GM12892 (cell line): ENCODE results near the gene SF3A2.

ENCODE experiments used
- DNase-seq: peaks from one replicate; pipeline ENCODE4 v3.0.0; 2011; ENCODE audit not compliant: insufficient read length
- FAIRE-seq: peaks from 2 replicates; lab custom pipeline; 2011; peaks lifted over from hg19 to GRCh38; lab: Jason Lieb, UNC
- POLR2A ChIP-seq: IDR thresholded peaks from 2 replicates; pipeline ENCODE4 v1.6.1; 2011; ENCODE audit warnings: low read depth, low read length, control low read depth
- POLR2AphosphoS5 ChIP-seq: IDR thresholded peaks from 2 replicates; pipeline ENCODE4 v1.6.1; 2011; ENCODE audit warnings: low read depth, low read length, control low read depth
- TAF1 ChIP-seq: IDR thresholded peaks from 2 replicates; pipeline ENCODE4 v1.6.1; 2011; ENCODE audit warnings: low read depth, mild to moderate bottlenecking, control low read depth, low read length, borderline replicate concordance

Gene SF3A2

DNA sequence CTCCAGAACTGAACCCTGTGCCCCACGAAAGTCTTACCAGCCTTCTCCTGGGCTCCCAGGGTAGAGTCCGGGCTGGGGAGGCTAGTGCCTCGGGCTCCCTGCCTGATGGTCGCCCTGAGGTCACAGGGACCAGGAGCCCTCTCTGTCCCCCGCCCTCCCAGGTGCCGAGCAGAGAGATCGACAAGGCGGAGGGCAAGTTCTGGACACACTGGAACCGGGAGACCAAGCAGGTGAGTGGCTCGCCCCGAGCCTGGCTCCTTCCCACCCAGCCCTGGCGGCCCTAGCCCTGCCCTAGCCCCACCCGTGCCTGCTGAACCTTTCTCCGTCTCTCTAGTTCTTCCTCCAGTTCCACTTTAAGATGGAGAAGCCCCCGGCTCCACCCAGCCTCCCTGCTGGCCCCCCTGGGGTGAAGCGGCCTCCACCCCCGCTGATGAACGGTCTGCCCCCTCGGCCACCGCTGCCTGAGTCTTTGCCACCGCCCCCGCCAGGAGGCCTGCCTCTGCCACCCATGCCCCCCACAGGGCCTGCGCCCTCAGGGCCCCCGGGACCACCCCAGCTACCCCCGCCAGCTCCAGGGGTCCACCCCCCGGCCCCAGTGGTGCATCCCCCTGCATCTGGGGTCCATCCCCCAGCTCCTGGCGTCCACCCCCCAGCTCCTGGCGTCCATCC lies 10.9 kb downstream of the SF3A2 start:
- FAIRE-seq (no peak), DNase-seq (no peak)
- TF ChIP-seq POLR2AphosphoS5 (no peak), POLR2A (no peak), TAF1 (no peak)

DNA sequence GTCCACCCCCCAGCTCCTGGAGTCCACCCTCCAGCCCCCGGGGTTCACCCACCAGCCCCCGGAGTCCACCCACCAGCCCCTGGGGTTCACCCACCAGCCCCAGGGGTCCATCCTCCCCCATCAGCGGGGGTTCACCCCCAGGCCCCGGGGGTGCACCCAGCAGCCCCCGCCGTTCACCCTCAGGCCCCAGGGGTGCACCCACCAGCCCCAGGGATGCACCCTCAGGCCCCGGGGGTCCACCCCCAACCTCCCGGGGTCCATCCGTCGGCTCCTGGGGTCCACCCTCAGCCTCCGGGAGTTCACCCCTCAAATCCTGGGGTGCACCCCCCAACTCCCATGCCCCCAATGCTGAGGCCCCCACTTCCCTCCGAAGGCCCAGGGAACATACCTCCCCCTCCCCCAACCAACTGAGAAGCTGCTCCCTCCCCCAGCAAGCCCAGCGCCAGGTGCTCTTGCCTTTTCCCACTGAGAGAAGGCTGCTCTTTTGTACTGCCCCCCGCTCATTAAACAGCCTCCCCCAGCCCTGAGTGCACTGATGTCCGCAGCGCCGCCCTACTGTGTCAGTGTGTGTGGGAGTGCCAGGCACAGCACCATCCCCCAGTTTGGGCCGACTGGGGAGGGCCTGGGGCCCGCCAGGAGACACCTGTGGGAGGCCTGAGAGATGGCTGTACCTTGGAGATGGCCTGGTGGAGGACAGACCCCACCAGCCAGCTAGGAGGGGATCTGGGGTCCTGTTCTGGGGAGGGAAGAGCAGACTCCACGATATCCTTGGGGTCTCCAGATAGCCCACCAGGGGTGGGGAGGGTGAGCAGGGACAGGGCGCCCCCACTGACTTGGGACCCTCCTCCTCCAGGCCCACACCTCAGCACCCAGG lies 11.7 kb downstream of the SF3A2 start:
- no peak for DNase-seq
- FAIRE-seq, result no peak
- TF ChIP-seq POLR2AphosphoS5, result no peak
- TF ChIP-seq POLR2A, result no peak
- no peak for TF ChIP-seq TAF1

DNA sequence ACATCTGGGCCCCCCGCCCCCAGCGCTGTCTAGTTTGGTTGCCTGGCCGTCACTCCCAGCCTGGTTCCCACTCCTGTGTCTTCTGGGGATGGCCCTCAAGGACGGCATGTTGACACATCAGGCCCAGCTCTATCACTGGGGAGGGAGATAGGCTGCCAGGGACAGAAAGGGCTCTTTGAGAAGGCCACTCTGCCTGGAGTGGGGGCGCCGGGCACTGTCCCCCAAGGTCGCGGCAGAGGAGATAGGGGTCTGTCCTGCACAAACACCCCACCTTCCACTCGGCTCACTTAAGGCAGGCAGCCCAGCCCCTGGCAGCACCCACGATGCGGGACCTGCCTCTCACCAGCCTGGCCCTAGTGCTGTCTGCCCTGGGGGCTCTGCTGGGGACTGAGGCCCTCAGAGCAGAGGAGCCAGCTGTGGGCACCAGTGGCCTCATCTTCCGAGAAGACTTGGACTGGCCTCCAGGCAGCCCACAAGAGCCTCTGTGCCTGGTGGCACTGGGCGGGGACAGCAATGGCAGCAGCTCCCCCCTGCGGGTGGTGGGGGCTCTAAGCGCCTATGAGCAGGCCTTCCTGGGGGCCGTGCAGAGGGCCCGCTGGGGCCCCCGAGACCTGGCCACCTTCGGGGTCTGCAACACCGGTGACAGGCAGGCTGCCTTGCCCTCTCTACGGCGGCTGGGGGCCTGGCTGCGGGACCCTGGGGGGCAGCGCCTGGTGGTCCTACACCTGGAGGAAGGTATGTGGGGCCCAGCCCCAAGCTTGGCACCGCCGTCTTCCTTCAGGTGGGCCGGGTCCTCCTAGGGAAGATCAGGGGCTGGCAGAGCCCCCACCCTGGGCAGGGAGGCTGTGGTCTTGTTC lies 12.6 kb downstream of the SF3A2 start, which contains the start of gene AMH:
Gene AMH (plus strand): TSS at position 314 of the 857 bp plus-strand sequence. CDS start 10 bp downstream, at position 324.
- FAIRE-seq (no peak), DNase-seq (no peak)
- TF ChIP-seq POLR2AphosphoS5, result peak; percentile 38; the same call in 1 of the 2 replicates
- TF ChIP-seq TAF1, result no peak
- peak; percentile 34; the same call in 1 of the 2 replicates for TF ChIP-seq POLR2A

DNA sequence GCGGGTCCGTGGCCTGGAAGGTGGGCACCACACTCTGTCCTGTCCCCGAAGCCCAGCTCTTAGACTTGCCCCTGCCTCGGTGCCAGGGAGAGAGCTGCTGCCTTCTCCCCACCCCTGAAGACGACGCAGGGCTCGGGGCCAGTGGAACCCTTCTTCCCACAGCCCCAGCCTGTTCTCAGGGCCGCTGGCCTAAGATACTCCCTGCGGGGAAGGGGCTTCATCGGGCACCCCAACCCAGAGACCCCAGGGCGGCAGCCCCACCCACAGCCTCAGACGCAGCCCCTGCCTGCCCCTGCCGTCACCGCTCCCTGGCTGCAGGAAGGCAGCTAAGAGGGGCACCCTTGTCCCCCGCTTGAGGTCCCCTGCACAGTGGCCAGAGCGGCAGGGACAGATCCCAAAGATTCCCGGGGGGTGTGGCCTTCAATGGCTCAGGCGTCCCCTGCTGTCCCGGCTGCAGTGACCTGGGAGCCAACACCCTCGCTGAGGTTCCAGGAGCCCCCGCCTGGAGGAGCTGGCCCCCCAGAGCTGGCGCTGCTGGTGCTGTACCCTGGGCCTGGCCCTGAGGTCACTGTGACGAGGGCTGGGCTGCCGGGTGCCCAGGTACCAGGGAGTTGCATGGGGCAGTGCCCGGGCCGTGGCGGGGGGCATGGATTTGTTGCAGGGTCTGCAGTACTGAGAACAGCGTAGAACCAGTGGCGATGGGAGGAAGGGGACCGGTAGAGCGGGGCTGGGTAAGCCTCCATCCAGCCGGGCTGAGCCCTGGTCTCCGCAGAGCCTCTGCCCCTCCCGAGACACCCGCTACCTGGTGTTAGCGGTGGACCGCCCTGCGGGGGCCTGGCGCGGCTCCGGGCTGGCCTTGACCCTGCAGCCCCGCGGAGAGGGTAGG lies 13.5 kb downstream of the SF3A2 start:
- no peak for FAIRE-seq
- no peak for DNase-seq
- TF ChIP-seq POLR2A (no peak), POLR2AphosphoS5 (peak; percentile 8; the same call in 1 of the 2 replicates)

DNA sequence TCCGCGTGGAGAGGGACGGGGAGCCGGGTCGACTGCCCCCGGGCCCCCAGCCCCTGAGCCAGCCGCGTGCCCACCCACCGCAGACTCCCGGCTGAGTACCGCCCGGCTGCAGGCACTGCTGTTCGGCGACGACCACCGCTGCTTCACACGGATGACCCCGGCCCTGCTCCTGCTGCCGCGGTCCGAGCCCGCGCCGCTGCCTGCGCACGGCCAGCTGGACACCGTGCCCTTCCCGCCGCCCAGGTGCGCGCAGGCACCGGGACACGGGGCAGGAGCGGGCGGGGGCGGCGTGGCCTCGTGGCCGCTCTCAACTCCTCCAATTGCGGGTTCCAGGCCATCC lies 14.1 kb downstream of the SF3A2 start:
- no peak for FAIRE-seq
- TF ChIP-seq POLR2AphosphoS5 (no peak), POLR2A (no peak), TAF1 (no peak)
- DNase-seq, result no peak

DNA sequence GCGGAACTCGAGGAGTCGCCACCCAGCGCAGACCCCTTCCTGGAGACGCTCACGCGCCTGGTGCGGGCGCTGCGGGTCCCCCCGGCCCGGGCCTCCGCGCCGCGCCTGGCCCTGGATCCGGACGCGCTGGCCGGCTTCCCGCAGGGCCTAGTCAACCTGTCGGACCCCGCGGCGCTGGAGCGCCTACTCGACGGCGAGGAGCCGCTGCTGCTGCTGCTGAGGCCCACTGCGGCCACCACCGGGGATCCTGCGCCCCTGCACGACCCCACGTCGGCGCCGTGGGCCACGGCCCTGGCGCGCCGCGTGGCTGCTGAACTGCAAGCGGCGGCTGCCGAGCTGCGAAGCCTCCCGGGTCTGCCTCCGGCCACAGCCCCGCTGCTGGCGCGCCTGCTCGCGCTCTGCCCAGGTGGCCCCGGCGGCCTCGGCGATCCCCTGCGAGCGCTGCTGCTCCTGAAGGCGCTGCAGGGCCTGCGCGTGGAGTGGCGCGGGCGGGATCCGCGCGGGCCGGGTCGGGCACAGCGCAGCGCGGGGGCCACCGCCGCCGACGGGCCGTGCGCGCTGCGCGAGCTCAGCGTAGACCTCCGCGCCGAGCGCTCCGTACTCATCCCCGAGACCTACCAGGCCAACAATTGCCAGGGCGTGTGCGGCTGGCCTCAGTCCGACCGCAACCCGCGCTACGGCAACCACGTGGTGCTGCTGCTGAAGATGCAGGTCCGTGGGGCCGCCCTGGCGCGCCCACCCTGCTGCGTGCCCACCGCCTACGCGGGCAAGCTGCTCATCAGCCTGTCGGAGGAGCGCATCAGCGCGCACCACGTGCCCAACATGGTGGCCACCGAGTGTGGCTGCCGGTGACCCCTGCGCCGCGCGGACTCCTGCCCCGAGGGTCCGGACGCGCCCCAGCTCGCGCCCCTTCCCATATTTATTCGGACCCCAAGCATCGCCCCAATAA lies 14.8 kb downstream of the SF3A2 start:
- FAIRE-seq (no peak), DNase-seq (no peak)
- TF ChIP-seq POLR2A, result no peak
- no peak for TF ChIP-seq TAF1
- TF ChIP-seq POLR2AphosphoS5, result no peak

DNA sequence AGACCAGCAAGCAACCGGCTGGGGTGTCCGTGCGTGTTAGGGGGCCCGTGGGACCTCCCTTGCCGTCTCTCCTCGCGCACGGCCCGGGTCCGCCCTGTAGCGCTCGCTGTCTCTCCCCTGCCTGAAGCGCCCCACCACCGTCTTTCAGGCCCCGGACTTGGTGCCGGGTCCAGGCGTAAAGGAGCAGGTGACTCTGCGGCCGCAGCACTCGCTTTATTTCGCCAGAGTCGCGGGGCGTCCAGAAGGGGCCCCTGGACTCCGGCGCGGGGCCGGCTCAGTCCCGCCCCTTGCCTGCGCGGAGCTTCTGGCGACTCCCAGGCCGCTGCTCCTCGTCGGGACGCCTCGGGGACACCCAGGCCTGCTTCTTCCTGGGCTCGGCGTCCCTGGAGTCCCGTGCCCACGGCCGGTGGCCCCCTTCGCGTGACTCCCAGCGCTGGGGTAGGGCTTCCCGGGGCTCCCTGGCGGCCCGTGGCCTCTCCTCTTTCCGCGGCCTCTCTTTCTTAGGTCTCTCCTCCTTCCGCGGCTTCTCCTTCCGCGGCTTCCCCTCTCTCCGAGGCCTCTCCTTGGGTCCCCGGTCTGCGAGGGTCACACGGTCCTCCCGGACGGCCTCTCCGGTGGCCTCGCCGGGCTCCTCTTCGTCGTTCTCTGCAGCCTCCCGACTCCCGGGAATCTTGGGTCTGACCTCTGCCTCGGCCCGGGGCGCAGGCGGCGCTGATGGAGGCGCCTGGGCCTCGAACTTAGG lies 15.6 kb downstream of the SF3A2 start:
- DNase-seq (no peak), FAIRE-seq (no peak)
- TF ChIP-seq TAF1 (no peak), POLR2AphosphoS5 (no peak), POLR2A (no peak)

DNA sequence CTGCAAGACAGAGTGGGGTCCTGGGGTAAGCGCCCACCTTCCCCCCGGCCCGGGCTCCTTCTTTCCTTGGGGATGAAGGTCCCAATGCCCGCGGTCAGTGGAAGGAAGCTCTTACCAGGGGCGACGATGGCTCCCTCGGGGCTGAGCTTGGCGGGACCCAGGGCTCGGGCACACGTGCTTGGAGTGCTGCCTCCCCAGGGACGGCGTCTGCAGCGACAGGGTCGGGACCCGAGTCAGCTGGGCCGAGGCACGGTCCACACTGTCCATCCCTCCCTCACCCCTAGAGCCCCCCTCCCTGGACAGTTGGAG lies 16.1 kb downstream of the SF3A2 start:
- FAIRE-seq (no peak), DNase-seq (no peak)
- TF ChIP-seq TAF1, result no peak
- no peak for TF ChIP-seq POLR2AphosphoS5
- TF ChIP-seq POLR2A, result no peak
